ENCODE data around the gene ACVR1.

ACVR1 gene

DNA sequence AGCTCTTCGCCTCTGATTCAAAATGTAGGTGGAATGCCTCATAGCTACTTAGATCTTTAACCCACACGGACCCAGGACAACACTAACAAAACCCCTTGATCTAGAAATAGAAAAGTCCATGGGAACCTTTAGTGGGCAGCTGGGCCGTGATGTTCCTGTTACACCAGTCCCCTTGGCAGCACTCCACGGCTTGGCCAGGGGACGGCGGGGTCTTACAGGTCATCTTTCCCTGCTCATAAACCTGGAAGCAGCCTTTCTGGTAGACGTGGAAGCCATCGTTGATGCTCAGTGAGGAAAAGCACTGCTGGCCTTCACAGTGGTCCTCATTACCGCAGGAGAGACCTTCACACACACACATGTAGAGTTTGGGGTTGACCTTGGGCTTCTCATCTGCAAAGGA is 95.9 kb downstream of the ACVR1 start:
- TF ChIP-seq, protein P1, sequence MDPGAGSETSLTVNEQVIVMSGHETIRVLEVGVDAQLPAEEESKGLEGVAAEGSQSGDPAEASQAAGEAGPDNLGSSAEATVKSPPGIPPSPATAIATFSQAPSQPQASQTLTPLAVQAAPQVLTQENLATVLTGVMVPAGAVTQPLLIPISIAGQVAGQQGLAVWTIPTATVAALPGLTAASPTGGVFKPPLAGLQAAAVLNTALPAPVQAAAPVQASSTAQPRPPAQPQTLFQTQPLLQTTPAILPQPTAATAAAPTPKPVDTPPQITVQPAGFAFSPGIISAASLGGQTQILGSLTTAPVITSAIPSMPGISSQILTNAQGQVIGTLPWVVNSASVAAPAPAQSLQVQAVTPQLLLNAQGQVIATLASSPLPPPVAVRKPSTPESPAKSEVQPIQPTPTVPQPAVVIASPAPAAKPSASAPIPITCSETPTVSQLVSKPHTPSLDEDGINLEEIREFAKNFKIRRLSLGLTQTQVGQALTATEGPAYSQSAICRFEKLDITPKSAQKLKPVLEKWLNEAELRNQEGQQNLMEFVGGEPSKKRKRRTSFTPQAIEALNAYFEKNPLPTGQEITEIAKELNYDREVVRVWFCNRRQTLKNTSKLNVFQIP (CRISPR knock-in tag; IDR thresholded peaks at IDR 0.05; ENCODE audit: borderline replicate concordance, low read depth) = no peak
- TF ChIP-seq ZC3H10 (CRISPR knock-in tag; IDR thresholded peaks at IDR 0.05) (no peak), ISL1 (CRISPR knock-in tag; IDR thresholded peaks at IDR 0.05) (no peak), BACH2 (CRISPR knock-in tag; IDR thresholded peaks at IDR 0.05; ENCODE audit: borderline replicate concordance) (no peak), ZFP3 (CRISPR knock-in tag; IDR thresholded peaks at IDR 0.05) (no peak)
- ATAC-seq = no peak

GRCh38 chr2:157779794-157780193 is 96.3 kb downstream of the ACVR1 start:
- no peak for TF ChIP-seq ZNF8 (CRISPR knock-in tag; IDR thresholded peaks at IDR 0.05)
- TF ChIP-seq, protein P2, sequence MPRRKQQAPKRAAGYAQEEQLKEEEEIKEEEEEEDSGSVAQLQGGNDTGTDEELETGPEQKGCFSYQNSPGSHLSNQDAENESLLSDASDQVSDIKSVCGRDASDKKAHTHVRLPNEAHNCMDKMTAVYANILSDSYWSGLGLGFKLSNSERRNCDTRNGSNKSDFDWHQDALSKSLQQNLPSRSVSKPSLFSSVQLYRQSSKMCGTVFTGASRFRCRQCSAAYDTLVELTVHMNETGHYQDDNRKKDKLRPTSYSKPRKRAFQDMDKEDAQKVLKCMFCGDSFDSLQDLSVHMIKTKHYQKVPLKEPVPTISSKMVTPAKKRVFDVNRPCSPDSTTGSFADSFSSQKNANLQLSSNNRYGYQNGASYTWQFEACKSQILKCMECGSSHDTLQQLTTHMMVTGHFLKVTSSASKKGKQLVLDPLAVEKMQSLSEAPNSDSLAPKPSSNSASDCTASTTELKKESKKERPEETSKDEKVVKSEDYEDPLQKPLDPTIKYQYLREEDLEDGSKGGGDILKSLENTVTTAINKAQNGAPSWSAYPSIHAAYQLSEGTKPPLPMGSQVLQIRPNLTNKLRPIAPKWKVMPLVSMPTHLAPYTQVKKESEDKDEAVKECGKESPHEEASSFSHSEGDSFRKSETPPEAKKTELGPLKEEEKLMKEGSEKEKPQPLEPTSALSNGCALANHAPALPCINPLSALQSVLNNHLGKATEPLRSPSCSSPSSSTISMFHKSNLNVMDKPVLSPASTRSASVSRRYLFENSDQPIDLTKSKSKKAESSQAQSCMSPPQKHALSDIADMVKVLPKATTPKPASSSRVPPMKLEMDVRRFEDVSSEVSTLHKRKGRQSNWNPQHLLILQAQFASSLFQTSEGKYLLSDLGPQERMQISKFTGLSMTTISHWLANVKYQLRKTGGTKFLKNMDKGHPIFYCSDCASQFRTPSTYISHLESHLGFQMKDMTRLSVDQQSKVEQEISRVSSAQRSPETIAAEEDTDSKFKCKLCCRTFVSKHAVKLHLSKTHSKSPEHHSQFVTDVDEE (CRISPR knock-in tag; IDR thresholded peaks at IDR 0.05) = no peak
- no peak for TF ChIP-seq SNAI2 (CRISPR knock-in tag; IDR thresholded peaks at IDR 0.05)
- no peak for TF ChIP-seq PPARA (CRISPR knock-in tag; IDR thresholded peaks at IDR 0.05; ENCODE audit: borderline replicate concordance)
- TF ChIP-seq PATZ1 (CRISPR knock-in tag; IDR thresholded peaks at IDR 0.05; ENCODE audit: borderline replicate concordance) = no peak
- no peak for ATAC-seq

- TF ChIP-seq PATZ1 (CRISPR knock-in tag; IDR thresholded peaks at IDR 0.05; ENCODE audit: borderline replicate concordance) = no peak
- TF ChIP-seq BACH2 (CRISPR knock-in tag; IDR thresholded peaks at IDR 0.05; ENCODE audit: borderline replicate concordance) = no peak
- TF ChIP-seq GLIS3 (CRISPR knock-in tag; IDR thresholded peaks at IDR 0.05) = no peak
- no peak for TF ChIP-seq ESRRG (CRISPR knock-in tag; IDR thresholded peaks at IDR 0.05)
- TF ChIP-seq ZNF8 (CRISPR knock-in tag; IDR thresholded peaks at IDR 0.05) = no peak
- TF ChIP-seq, protein P3, sequence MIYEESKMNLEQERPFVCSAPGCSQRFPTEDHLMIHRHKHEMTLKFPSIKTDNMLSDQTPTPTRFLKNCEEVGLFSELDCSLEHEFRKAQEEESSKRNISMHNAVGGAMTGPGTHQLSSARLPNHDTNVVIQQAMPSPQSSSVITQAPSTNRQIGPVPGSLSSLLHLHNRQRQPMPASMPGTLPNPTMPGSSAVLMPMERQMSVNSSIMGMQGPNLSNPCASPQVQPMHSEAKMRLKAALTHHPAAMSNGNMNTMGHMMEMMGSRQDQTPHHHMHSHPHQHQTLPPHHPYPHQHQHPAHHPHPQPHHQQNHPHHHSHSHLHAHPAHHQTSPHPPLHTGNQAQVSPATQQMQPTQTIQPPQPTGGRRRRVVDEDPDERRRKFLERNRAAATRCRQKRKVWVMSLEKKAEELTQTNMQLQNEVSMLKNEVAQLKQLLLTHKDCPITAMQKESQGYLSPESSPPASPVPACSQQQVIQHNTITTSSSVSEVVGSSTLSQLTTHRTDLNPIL (CRISPR knock-in tag; IDR thresholded peaks at IDR 0.05; ENCODE audit: low read depth) = no peak
- TF ChIP-seq ZNF565 (CRISPR knock-in tag; conservative IDR thresholded peaks at IDR 0.05; ENCODE audit: low read depth) = no peak
- no peak for TF ChIP-seq ARNTL (CRISPR knock-in tag; IDR thresholded peaks at IDR 0.05; ENCODE audit: borderline replicate concordance, low read depth)
- TF ChIP-seq OSR1 (CRISPR knock-in tag; IDR thresholded peaks at IDR 0.05) = no peak
- TF ChIP-seq TCF4 (CRISPR knock-in tag; IDR thresholded peaks at IDR 0.05; ENCODE audit: borderline replicate concordance) = no peak
- no peak for TF ChIP-seq ZFP3 (CRISPR knock-in tag; IDR thresholded peaks at IDR 0.05)
- TF ChIP-seq, protein P4, sequence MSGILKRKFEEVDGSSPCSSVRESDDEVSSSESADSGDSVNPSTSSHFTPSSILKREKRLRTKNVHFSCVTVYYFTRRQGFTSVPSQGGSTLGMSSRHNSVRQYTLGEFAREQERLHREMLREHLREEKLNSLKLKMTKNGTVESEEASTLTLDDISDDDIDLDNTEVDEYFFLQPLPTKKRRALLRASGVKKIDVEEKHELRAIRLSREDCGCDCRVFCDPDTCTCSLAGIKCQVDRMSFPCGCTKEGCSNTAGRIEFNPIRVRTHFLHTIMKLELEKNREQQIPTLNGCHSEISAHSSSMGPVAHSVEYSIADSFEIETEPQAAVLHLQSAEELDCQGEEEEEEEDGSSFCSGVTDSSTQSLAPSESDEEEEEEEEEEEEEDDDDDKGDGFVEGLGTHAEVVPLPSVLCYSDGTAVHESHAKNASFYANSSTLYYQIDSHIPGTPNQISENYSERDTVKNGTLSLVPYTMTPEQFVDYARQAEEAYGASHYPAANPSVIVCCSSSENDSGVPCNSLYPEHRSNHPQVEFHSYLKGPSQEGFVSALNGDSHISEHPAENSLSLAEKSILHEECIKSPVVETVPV (CRISPR knock-in tag; IDR thresholded peaks at IDR 0.05) = no peak
- TF ChIP-seq CSDC2 (CRISPR knock-in tag; IDR thresholded peaks at IDR 0.05) = no peak
- TF ChIP-seq RARB (CRISPR knock-in tag; IDR thresholded peaks at IDR 0.05) = no peak
- TF ChIP-seq SNAI2 (CRISPR knock-in tag; IDR thresholded peaks at IDR 0.05) = no peak
- TF ChIP-seq ZC3H10 (CRISPR knock-in tag; IDR thresholded peaks at IDR 0.05) = no peak
- TF ChIP-seq, protein P1 (CRISPR knock-in tag; IDR thresholded peaks at IDR 0.05; ENCODE audit: borderline replicate concordance, low read depth) = no peak
- ATAC-seq = peak; percentile 68; the same call in 2 of the 3 replicates
Measured at GRCh38 chr2:157777427-157777826, 98.7 kb downstream of the ACVR1 start.

Measured in SK-N-SH treated with all-trans-retinoic acid at 6 μM for 48 hours (cell line).